AG09319 (cell line): ENCODE data around the gene ADIPOR1.
"Not testable (repeated sequence)": the region's sequence is repeated elsewhere in the genome, so short reads cannot be mapped to it uniquely, and the experiment has no call there.

Experiments used
- DNase-seq: peaks from one replicate; pipeline ENCODE4 v3.0.0-alpha.2; 2010; ENCODE audit warnings: low read depth; ENCODE audit errors: extremely low read depth
- TF ChIP-seq, protein P1 (sequence below): IDR thresholded peaks from 2 replicates; pipeline ENCODE4 v1.5.1; 2011; ENCODE audit warnings: low read depth, mild to moderate bottlenecking, inconsistent platforms, low read length, moderate library complexity

The ADIPOR1 gene

GRCh38 chr1:202957733-202958543, at the start of gene ADIPOR1:
ADIPOR1 (minus strand) TSS chr1:202958312; CDS start chr1:202951070, 7,242 bp downstream.
- DNase-seq, result peak; percentile 50
- TF ChIP-seq, protein P1, sequence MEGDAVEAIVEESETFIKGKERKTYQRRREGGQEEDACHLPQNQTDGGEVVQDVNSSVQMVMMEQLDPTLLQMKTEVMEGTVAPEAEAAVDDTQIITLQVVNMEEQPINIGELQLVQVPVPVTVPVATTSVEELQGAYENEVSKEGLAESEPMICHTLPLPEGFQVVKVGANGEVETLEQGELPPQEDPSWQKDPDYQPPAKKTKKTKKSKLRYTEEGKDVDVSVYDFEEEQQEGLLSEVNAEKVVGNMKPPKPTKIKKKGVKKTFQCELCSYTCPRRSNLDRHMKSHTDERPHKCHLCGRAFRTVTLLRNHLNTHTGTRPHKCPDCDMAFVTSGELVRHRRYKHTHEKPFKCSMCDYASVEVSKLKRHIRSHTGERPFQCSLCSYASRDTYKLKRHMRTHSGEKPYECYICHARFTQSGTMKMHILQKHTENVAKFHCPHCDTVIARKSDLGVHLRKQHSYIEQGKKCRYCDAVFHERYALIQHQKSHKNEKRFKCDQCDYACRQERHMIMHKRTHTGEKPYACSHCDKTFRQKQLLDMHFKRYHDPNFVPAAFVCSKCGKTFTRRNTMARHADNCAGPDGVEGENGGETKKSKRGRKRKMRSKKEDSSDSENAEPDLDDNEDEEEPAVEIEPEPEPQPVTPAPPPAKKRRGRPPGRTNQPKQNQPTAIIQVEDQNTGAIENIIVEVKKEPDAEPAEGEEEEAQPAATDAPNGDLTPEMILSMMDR, result no peak

GRCh38 chr1:203006948-203007871, 49.1 kb upstream of the ADIPOR1 start, which contains the start of gene TMEM183A:
TMEM183A (plus strand) TSS chr1:203007374; CDS start chr1:203007466, 92 bp downstream.
- peak; percentile 89 for DNase-seq
- TF ChIP-seq, protein P1, result no peak

DNA sequence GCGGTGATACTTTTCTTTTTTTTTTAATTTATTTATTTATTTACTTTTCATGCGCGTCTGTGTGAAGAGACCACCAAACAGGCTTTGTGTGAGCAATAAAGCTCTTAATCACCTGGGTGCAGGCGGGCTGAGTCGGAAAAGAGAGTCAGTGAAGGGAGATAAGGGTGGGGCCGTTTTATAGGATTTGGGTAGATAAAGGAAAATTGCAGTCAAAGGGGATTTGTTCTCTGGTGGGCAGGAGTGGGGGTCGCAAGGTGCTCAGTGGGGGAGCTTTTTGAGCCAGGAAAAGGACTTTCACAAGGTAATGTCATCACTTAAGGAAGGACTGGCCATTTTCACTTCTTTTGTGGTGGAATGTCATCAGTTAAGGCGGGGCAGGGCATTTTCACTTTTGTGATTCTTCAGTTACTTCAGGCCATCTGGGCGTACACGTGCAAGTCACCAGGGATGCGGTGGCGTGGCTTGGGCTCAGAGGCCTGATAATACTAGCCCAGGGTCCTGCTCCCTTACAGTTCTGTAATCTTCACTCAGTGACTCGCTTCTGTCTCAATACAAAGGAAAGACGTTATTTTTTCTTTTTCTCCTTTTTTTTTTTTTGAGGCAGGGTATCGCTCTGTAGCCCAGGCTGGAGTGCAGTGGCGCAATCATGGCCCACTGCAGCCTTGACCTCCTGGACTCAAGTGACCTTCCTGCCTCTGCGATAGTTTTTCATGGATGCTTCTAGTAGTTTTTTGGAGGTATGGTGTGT, 47.5 kb upstream of the ADIPOR1 start:
- not testable (repeated sequence) for DNase-seq

DNA sequence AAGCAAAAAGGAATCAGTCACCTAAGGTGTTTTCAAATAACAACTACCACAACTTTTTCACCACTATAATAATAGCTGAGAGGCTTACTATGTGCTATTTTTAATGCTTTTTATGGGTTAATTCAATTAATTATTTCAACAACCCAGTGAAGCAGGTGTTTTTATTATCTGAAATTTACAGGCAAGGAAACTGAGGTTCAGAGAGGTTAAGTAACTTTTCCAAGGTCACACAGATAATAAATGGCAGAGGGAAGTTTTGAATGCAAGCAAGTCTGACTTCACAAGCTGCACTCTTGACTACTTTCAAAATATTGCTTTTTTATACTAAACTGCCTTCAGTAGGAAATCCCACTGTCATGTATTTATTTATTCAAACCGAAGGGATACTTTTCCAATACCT, 44.8 kb upstream of the ADIPOR1 start:
- DNase-seq, result no peak
- TF ChIP-seq, protein P1, result no peak

GRCh38 chr1:203001986-203002385, 43.9 kb upstream of the ADIPOR1 start:
- TF ChIP-seq, protein P1, result no peak
- no peak for DNase-seq

GRCh38 chr1:203000217-203000944, 42.3 kb upstream of the ADIPOR1 start:
- no peak for DNase-seq
- TF ChIP-seq, protein P1, result no peak
